CD4-positive, alpha-beta T cell treated with Interleukin-17A for 4 hours (primary cell): ENCODE measurements around the gene SH3GL1.

ENCODE experiments used
- DNase-seq: peaks from one replicate; pipeline ENCODE4 v3.0.0-alpha.2; 2020; ENCODE audit warnings: mixed read lengths

Gene SH3GL1

GRCh38 chr19:4342615-4343369, 57.6 kb downstream of the SH3GL1 start:
- peak; percentile 91 for DNase-seq

GRCh38 chr19:4342314-4342614, 58.1 kb downstream of the SH3GL1 start:
- DNase-seq: no peak

GRCh38 chr19:4338441-4339355, 61.6 kb downstream of the SH3GL1 start, which contains the start of gene STAP2:
Gene STAP2 (minus strand): TSS chr19:4338827. CDS start chr19:4338753, 74 bp downstream.
- peak; percentile 50 for DNase-seq

- no peak for DNase-seq
Observed at GRCh38 chr19:4337906-4338440, 62.4 kb downstream of the SH3GL1 start.

- no peak for DNase-seq
Observed at GRCh38 chr19:4334929-4335570, 65.3 kb downstream of the SH3GL1 start.

- no peak for DNase-seq
Observed at GRCh38 chr19:4329858-4330257, 70.5 kb downstream of the SH3GL1 start.

GRCh38 chr19:4328991-4329681, 71.2 kb downstream of the SH3GL1 start:
- DNase-seq: peak; percentile 36

- DNase-seq: peak; percentile 97
Observed at GRCh38 chr19:4328243-4328990, 71.9 kb downstream of the SH3GL1 start.

GRCh38 chr19:4327877-4328242, 72.5 kb downstream of the SH3GL1 start:
- DNase-seq: no peak

GRCh38 chr19:4327252-4327876, 73.0 kb downstream of the SH3GL1 start:
- DNase-seq: peak; percentile 85

- peak; percentile 51 for DNase-seq
Observed at GRCh38 chr19:4326837-4327251, 73.5 kb downstream of the SH3GL1 start.

- DNase-seq: no peak
Observed at GRCh38 chr19:4326215-4326836, 74.0 kb downstream of the SH3GL1 start.

GRCh38 chr19:4324228-4324627, 76.1 kb downstream of the SH3GL1 start:
- no peak for DNase-seq

GRCh38 chr19:4323692-4324091, 76.7 kb downstream of the SH3GL1 start:
- DNase-seq: no peak

- DNase-seq: no peak
Observed at GRCh38 chr19:4322942-4323665, 77.2 kb downstream of the SH3GL1 start.

GRCh38 chr19:4320419-4320818, 79.9 kb downstream of the SH3GL1 start:
- no peak for DNase-seq

- no peak for DNase-seq
Observed at GRCh38 chr19:4319067-4319718, 81.2 kb downstream of the SH3GL1 start.

- no peak for DNase-seq
Observed at GRCh38 chr19:4318460-4318859, 81.9 kb downstream of the SH3GL1 start.

GRCh38 chr19:4316956-4317355, 83.4 kb downstream of the SH3GL1 start:
- no peak for DNase-seq
